ENCODE data around the gene SIRT2. TPM values are rescaled to one million over a fixed set of nuclear protein-coding genes. Genes with fewer than 3 reads are reported as not detected.

SIRT2 gene
- polyA plus RNA-seq, 1 donor (not counting 4 experiments of a cell fraction or from before 2014, with no cell fraction given), result 46.6 TPM

DNA sequence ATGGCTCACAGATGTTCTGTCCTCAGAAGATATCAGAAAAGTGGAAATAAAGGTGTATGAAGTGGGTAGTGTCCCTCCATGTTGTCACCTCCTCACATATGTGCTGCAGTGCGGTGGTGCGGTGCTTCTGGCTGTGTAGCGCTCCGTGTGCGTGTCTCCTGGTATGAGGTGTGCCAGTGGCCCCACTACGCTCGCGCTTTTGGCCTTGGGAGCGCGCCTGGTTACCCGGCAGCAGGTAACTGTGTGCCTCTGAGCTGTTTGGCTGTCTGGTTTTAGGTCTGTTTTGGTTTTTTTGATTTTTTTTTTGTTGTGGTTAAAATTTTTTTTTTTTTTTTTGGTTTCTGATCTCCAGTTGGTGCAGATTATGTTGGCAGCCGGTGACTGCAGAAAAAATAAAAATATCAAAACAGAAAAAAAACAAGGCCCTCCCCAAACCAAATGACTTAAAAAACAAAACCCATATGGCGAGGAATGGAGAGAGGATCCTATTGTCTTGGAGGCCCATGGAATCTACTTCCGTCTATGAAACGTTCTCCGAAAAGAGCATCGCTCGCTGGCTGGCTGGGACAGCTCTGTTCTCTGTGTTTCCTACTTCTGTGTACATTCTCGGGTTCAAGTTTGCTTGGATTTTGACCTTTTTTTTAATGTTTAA is 57.5 kb downstream of the SIRT2 start:
- Histone ChIP-seq H3K36me3 (ENCODE audit: control insufficient read depth in 2 of 2, extremely low read depth in 1 of 2, insufficient read depth in 2 of 2, low read length in 2 of 2) (peaks cover 56 to 71% of the 10 kb centered on the region in 2 experiments), H3K27ac (ENCODE audit: control insufficient read depth, insufficient read depth, low read length) (no peak overlapping the region), H3K4me3 (ENCODE audit: control insufficient read depth in 2 of 3, extremely low read depth in 1 of 3, insufficient read depth in 2 of 3, low read depth in 1 of 3, low read length in 3 of 3) (no peak overlapping the region), H3K9ac (ENCODE audit: control insufficient read depth, extremely low read depth, insufficient read depth, low read length) (no peak overlapping the region), H3K4me1 (ENCODE audit: control insufficient read depth, extremely low read depth, insufficient read depth, low read length) (peaks cover 41% of the 10 kb centered on the region), H3K27me3 (ENCODE audit: control insufficient read depth, extremely low read depth, insufficient read depth, low read length) (no peaks in the 10 kb centered on the region), H4K20me1 (ENCODE audit: control insufficient read depth, extremely low read depth, insufficient read depth, low read length) (peaks cover 19% of the 10 kb centered on the region), H3K79me2 (ENCODE audit: control insufficient read depth, insufficient read depth, low read length) (peaks cover 61% of the 10 kb centered on the region), H3K9me1 (ENCODE audit: control insufficient read depth, extremely low read depth, insufficient read depth, low read length) (peaks cover 2% of the 10 kb centered on the region), H3K9me3 (ENCODE audit: control insufficient read depth, low read depth, low read length) (no peaks in the 10 kb centered on the region), H2AFZ (ENCODE audit: control insufficient read depth, low read length) (no peak overlapping the region), H3K4me2 (ENCODE audit: control insufficient read depth, extremely low read depth, insufficient read depth, low read depth, low read length) (no peak overlapping the region)
- FAIRE-seq (no peak), DNase-seq (ENCODE audit: low read depth, low spot score) (no peak)
- TF ChIP-seq, protein P1, sequence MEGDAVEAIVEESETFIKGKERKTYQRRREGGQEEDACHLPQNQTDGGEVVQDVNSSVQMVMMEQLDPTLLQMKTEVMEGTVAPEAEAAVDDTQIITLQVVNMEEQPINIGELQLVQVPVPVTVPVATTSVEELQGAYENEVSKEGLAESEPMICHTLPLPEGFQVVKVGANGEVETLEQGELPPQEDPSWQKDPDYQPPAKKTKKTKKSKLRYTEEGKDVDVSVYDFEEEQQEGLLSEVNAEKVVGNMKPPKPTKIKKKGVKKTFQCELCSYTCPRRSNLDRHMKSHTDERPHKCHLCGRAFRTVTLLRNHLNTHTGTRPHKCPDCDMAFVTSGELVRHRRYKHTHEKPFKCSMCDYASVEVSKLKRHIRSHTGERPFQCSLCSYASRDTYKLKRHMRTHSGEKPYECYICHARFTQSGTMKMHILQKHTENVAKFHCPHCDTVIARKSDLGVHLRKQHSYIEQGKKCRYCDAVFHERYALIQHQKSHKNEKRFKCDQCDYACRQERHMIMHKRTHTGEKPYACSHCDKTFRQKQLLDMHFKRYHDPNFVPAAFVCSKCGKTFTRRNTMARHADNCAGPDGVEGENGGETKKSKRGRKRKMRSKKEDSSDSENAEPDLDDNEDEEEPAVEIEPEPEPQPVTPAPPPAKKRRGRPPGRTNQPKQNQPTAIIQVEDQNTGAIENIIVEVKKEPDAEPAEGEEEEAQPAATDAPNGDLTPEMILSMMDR (optimal IDR thresholded peaks at IDR 0.05 in 1 of 3, IDR thresholded peaks at IDR 0.05 in 1 of 3, conservative IDR thresholded peaks at IDR 0.05 in 1 of 3; ENCODE audit: extremely low read depth in 1 of 3, insufficient read depth in 2 of 3, low read length in 3 of 3), result no peak
- no peak for TF ChIP-seq EZH2 (IDR thresholded peaks at IDR 0.05; ENCODE audit: low read length)
- dilution Hi-C loops (cut with MboI; ENCODE audit: extremely low pct_ligation_motif_present, low sequenced_read_pairs), result no loop called here

DNA sequence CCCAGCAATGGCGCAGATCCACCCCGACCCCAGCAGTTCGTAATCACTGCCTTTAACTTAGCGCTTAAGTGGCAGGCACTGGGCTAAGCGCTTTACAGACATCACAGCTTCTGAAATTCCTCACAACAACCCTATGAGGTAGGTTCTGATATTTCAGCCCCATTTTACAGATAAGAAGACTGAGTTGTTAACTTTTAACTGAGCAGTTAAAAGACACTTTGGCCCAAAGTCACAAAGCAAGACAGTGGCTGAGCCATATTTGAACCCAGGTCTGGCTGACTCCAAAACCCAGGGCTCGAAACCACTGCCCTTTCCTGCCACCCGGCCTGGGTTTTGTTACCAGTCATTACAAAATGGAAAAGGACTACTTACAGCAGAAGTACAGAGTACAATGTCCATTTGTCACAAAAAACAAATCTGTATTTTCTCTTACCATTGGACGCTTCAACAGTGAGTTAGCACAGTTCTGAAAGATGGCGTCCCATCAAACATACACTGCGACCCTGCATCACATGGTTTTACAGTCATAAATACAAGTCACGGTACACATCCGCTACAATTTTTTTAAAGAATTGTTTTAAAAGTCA is 58.1 kb downstream of the SIRT2 start:
- Histone ChIP-seq H3K9ac (ENCODE audit: control insufficient read depth, extremely low read depth, insufficient read depth, low read length) (no peak overlapping the region), H3K4me2 (ENCODE audit: control insufficient read depth, extremely low read depth, insufficient read depth, low read depth, low read length) (no peak overlapping the region), H3K27ac (ENCODE audit: control insufficient read depth, insufficient read depth, low read length) (no peak overlapping the region), H2AFZ (ENCODE audit: control insufficient read depth, low read length) (no peak overlapping the region), H4K20me1 (ENCODE audit: control insufficient read depth, extremely low read depth, insufficient read depth, low read length) (peaks cover 19% of the 10 kb centered on the region), H3K9me1 (ENCODE audit: control insufficient read depth, extremely low read depth, insufficient read depth, low read length) (peaks cover 5% of the 10 kb centered on the region), H3K9me3 (ENCODE audit: control insufficient read depth, low read depth, low read length) (no peaks in the 10 kb centered on the region), H3K4me3 (ENCODE audit: control insufficient read depth in 2 of 3, extremely low read depth in 1 of 3, insufficient read depth in 2 of 3, low read depth in 1 of 3, low read length in 3 of 3) (no peak overlapping the region), H3K4me1 (ENCODE audit: control insufficient read depth, extremely low read depth, insufficient read depth, low read length) (peaks cover 46% of the 10 kb centered on the region), H3K36me3 (ENCODE audit: control insufficient read depth in 2 of 2, extremely low read depth in 1 of 2, insufficient read depth in 2 of 2, low read length in 2 of 2) (peaks cover 59 to 75% of the 10 kb centered on the region in 2 experiments), H3K79me2 (ENCODE audit: control insufficient read depth, insufficient read depth, low read length) (peaks cover 56% of the 10 kb centered on the region), H3K27me3 (ENCODE audit: control insufficient read depth, extremely low read depth, insufficient read depth, low read length) (no peaks in the 10 kb centered on the region)
- no peak for TF ChIP-seq EZH2 (IDR thresholded peaks at IDR 0.05; ENCODE audit: low read length)
- TF ChIP-seq, protein P1 (optimal IDR thresholded peaks at IDR 0.05 in 1 of 3, IDR thresholded peaks at IDR 0.05 in 1 of 3, conservative IDR thresholded peaks at IDR 0.05 in 1 of 3; ENCODE audit: extremely low read depth in 1 of 3, insufficient read depth in 2 of 3, low read length in 3 of 3), result no peak
- FAIRE-seq (peak; percentile 17), DNase-seq (ENCODE audit: low read depth, low spot score) (no peak)
- dilution Hi-C loops (cut with MboI; ENCODE audit: extremely low pct_ligation_motif_present, low sequenced_read_pairs), result no loop called here
